ENCODE measurements around the gene PLLP. TPM values are rescaled to one million over a fixed set of nuclear protein-coding genes. Genes with fewer than 3 reads are reported as not detected.
A peak's percentile ranks its signal among the peaks of the same experiment; 100 is the strongest.

PLLP gene
- total RNA-seq, 2 experiments from 2014 or later: 0.22 TPM; not detected in 1

GRCh38 chr16:57289391-57290257, 5.2 kb upstream of the PLLP start:
- Histone ChIP-seq H3K4me2 (ENCODE audit: low read length) (no peak overlapping the region), H3K9me3 (ENCODE audit: low read length) (no peaks in the 10 kb centered on the region), H3K4me3 (ENCODE audit: low read depth, low read length, poor library complexity, severe bottlenecking) (no peak overlapping the region), H3K27ac (ENCODE audit: low read depth, low read length, poor library complexity, severe bottlenecking) (no peak overlapping the region), H2AFZ (ENCODE audit: low read length) (no peak overlapping the region), H4K20me1 (ENCODE audit: insufficient read depth, low read length) (no peaks in the 10 kb centered on the region), H3K36me3 (ENCODE audit: insufficient read depth, low read length) (no peaks in the 10 kb centered on the region), H3K4me1 (ENCODE audit: insufficient read depth, low read length, poor library complexity, severe bottlenecking) (no peaks in the 10 kb centered on the region), H3K79me2 (ENCODE audit: insufficient read depth, low read depth, low read length) (no peaks in the 10 kb centered on the region), H3K9me2 (ENCODE audit: insufficient read depth, low read length) (no peaks in the 10 kb centered on the region)
- POLR2A ChIA-PET: interaction anchor here (0.7 to 1.9 kb wide), 5 partner anchors 10 to 149 kb away, joined by 3 to 4 read pairs (median 3); partner anchors contain the start of gene PSME3IP1
- CTCF ChIA-PET (ENCODE audit: unreplicated experiment): no interaction called here
- DNase-seq (ENCODE audit: low spot score): no peak
- intact Hi-C loops (cut with micrococcal nuclease; ENCODE audit: unreplicated experiment): no loop called here
- TF ChIP-seq CTCF (conservative IDR thresholded peaks at IDR 0.05; ENCODE audit: low read length): no peak
- TF ChIP-seq EZH2phosphoT487 (IDR thresholded peaks at IDR 0.05; ENCODE audit: borderline replicate concordance, low read depth, low read length): no peak
- no TSS peak for BruUV-seq (replicated peaks)

DNA sequence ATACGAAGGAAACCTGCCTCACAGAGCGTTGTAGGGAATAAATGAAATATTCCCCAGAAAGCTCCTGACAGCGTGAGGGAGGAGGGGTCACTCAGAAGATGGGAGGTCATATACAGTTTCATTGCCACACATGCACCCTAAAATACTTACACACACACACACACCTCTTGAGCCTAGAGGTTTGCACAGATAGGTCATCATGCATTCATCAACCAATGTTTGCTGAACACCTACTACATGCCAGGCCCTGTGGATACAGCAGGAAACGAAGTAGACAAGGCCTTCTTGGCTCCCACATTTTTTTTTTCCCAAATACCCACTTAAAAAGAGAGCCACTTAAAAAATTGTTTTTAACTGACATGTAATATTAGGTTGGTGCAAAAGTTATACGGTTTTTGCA, 907 bp upstream of the PLLP start:
- Histone ChIP-seq H3K79me2 (ENCODE audit: insufficient read depth, low read depth, low read length) (no peaks in the 10 kb centered on the region), H3K9me3 (ENCODE audit: low read length) (no peaks in the 10 kb centered on the region), H3K4me2 (ENCODE audit: low read length) (no peak overlapping the region), H4K20me1 (ENCODE audit: insufficient read depth, low read length) (no peaks in the 10 kb centered on the region), H3K27ac (ENCODE audit: low read depth, low read length, poor library complexity, severe bottlenecking) (no peak overlapping the region), H3K4me3 (ENCODE audit: low read depth, low read length, poor library complexity, severe bottlenecking) (no peak overlapping the region), H3K9me2 (ENCODE audit: insufficient read depth, low read length) (no peaks in the 10 kb centered on the region), H2AFZ (ENCODE audit: low read length) (no peak overlapping the region), H3K4me1 (ENCODE audit: insufficient read depth, low read length, poor library complexity, severe bottlenecking) (no peaks in the 10 kb centered on the region), H3K36me3 (ENCODE audit: insufficient read depth, low read length) (no peaks in the 10 kb centered on the region)
- intact Hi-C loops (cut with micrococcal nuclease; ENCODE audit: unreplicated experiment): no loop called here
- no TSS peak for BruUV-seq (replicated peaks)
- ChIA-PET CTCF (ENCODE audit: unreplicated experiment) (no interaction called here), POLR2A (interaction anchor here (0.6 kb wide), 1 partner anchor 9 kb away, joined by 5 read pairs; no protein-coding TSS in a partner anchor)
- DNase-seq (ENCODE audit: low spot score): no peak
- no peak for TF ChIP-seq CTCF (conservative IDR thresholded peaks at IDR 0.05; ENCODE audit: low read length)
- no peak for TF ChIP-seq EZH2phosphoT487 (IDR thresholded peaks at IDR 0.05; ENCODE audit: borderline replicate concordance, low read depth, low read length)

- Histone ChIP-seq H2AFZ (ENCODE audit: low read length) (no peak overlapping the region), H3K36me3 (ENCODE audit: insufficient read depth, low read length) (no peaks in the 10 kb centered on the region), H4K20me1 (ENCODE audit: insufficient read depth, low read length) (no peaks in the 10 kb centered on the region), H3K79me2 (ENCODE audit: insufficient read depth, low read depth, low read length) (no peaks in the 10 kb centered on the region), H3K27ac (ENCODE audit: low read depth, low read length, poor library complexity, severe bottlenecking) (no peak overlapping the region), H3K9me2 (ENCODE audit: insufficient read depth, low read length) (no peaks in the 10 kb centered on the region), H3K4me1 (ENCODE audit: insufficient read depth, low read length, poor library complexity, severe bottlenecking) (no peaks in the 10 kb centered on the region), H3K4me2 (ENCODE audit: low read length) (peak overlapping the region; percentile 62), H3K9me3 (ENCODE audit: low read length) (no peaks in the 10 kb centered on the region), H3K4me3 (ENCODE audit: low read depth, low read length, poor library complexity, severe bottlenecking) (peak overlapping the region; percentile 57)
- no TSS peak for BruUV-seq (replicated peaks)
- no peak for TF ChIP-seq CTCF (conservative IDR thresholded peaks at IDR 0.05; ENCODE audit: low read length)
- no peak for TF ChIP-seq EZH2phosphoT487 (IDR thresholded peaks at IDR 0.05; ENCODE audit: borderline replicate concordance, low read depth, low read length)
- POLR2A ChIA-PET: interaction anchor here (0.6 kb wide), 1 partner anchor 9 kb away, joined by 5 read pairs; no protein-coding TSS in a partner anchor
- CTCF ChIA-PET (ENCODE audit: unreplicated experiment): no interaction called here
- intact Hi-C loops (cut with micrococcal nuclease; ENCODE audit: unreplicated experiment): no loop called here
- no peak for DNase-seq (ENCODE audit: low spot score)
Measured at GRCh38 chr16:57284952-57285363, 486 bp upstream of the PLLP start.

All from OCI-LY7 (cell line).